Activated CD4-positive, alpha-beta T cell treated with anti-CD3 and anti-CD28 coated beads, Interleukin-2, amount 50 U/mL, for 48 hours (primary cell): ENCODE data around the gene OR6M1.

Experiments
- DNase-seq, 2 experiments: peaks; one replicate each; pipeline ENCODE4 v3.0.0-alpha.2; 2020

OR6M1 gene

DNA sequence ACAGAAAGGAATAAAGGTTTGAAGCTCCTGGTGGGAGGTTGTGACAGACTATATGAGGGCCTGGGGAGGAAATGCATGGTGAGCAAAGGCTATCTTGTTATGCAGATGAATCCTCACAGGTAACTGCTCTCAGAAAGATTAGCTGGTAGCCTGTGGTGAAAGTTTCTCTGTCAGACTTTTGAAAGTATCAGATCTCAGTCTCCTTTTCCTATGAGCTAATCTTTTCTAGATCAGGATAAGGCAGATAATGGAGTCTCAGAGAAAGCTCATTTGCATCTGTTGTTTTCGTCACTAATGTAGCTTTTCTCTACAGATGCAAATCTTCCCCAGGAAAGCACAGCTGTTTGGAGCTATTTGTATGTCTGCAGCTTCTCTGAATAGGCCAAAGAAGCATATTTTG lies 30.9 kb downstream of the OR6M1 start:
- DNase-seq, result no peak

DNA sequence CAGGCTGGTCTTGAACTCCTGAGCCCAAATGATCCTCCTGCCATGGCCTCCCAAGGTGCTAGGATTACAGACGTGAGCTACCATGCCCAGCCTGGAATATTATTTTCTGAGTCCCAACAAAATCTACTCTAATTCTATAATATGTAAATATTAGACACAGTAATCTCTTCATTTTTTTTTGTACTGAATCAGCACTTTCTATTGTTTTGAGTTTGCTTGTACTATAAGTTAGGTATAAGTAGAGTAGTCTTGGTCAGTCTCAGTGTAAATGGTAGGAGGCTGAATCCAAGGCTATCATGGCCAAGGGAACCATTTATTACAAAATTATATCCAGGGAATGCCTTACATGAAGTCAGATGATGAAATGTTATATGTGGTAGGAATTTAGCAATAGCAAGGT lies 32.2 kb downstream of the OR6M1 start:
- no peak for DNase-seq

DNA sequence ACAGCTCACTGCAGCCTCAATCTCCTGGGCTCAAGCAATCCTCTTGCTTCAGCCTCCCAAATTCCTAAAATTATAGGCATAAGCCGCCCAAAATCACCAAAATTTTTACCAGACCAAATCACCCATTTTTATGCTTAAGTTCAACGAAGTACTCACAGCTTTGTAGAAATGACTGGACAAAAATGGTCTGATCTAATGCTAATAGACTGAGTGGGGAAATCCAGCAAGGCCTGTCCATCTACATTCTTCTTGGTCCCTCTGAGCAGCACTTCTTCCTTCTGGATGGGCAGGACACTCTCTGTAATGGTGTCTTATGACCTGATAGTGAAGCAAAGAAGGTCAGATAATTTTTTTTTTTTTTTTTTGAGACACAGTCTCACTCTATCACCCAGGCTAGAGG lies 33.1 kb downstream of the OR6M1 start:
- no peak for DNase-seq

DNA sequence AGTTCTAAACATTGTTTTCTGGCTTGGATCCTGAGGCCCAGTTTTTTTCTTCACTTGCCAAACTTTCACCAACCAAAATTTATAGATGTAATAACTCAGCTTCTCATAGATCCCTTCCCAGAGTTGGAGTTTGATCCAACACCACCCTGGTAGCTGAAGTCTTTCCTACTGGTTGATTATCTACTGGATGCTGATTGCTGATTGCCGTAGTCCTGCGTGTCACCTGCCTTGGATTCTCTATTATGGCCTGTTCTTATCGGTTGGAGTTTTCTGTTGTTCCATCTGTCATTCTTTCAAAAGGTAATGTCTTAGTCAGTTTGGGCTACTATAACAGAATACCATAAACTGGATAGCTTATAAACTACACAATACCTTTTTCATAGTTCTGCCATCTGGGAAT lies 34.5 kb downstream of the OR6M1 start:
- no peak for DNase-seq

DNA sequence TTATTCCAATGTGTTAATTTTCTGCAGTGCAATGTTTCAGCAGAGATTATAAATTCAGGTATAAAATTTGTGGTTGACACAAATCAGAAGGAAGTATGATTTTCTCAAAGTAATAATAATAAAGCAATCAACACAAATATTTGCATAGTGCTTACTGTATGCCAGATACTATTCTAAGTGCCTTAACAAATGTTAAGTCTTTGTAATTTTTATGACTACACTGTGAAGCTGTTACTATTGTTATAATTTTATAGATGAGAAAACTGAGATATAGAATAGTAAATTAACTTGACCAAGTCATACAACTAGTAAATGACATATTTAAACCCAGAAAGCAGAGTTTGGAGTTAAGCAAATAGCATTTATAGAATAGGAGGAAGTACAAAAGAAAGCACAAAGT lies 35.4 kb downstream of the OR6M1 start:
- no peak for DNase-seq

DNA sequence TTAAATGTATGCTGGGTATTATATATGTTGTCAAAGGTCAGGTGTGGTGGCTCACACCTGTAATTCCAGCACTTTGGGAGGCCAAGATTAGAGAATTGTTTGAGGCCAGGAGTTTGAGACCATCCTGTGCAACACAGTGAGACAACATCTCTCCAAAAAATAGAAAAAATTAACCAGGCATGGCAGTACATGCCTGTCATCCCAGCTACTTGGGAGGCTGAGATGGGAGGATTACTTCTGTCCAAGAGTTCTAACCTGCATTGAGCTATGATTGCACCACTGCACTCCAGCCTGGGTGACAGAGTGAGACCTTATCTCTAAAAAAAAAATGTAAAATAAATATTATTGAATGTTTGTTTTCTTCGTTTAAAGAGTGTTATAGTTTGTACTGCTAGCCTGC lies 40.5 kb downstream of the OR6M1 start:
- DNase-seq, result no peak

DNA sequence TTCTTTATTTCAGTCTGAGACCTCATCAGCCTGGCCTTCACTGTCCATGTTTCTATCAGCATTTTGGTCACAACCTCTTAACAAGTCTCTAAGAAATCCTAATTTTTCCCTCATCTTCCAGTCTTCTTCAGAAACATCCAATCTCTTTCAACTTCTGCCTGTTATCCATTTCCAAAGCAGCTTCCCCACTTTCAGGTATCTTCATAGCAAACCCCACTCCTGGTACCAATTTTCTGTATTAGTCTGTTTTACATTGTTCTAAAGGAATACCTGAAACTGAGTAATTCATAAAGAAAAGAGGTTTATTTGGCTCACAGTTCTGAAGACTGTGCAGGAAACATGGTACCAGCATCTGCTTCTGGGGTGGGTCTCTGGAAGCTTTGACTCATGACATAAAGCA lies 43.7 kb downstream of the OR6M1 start:
- no peak for DNase-seq

DNA sequence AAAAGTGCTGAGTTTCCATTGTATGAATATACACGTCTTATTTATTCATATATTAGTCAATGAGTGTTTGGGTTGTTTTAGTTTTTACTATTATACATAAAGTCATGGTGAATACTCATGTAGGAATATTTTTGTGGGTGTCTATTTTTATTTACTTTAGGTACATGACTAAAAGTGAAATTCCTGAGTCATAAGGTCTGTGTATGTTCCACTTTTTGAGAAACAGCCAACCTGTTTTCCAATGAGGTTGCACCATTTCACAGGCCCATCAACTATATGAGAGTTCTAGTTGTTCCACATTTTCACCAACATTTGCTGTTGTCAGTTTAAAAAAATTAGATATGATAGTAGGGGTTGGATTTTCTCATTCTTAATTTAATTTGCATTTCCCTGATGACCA lies 45.3 kb downstream of the OR6M1 start:
- no peak for DNase-seq

DNA sequence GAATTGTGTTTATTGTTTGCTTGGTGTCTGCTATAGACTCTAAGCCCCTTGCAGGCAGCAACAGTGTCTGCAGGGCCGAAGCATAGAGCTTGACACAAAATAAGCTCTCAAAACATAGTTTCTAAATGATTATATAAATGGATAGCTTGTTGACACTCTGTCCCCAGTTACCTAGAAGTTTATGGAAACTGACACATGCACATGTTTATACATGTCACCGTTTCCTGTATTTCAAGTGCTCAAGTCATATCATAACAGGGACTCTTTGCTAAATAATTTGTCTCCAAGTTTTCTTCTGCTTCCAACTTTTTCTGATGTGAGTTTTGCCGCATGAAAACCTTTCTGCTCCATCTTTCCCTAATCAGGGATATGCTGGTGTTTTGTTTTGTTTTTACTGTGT lies 48.2 kb downstream of the OR6M1 start:
- DNase-seq, result no peak

DNA sequence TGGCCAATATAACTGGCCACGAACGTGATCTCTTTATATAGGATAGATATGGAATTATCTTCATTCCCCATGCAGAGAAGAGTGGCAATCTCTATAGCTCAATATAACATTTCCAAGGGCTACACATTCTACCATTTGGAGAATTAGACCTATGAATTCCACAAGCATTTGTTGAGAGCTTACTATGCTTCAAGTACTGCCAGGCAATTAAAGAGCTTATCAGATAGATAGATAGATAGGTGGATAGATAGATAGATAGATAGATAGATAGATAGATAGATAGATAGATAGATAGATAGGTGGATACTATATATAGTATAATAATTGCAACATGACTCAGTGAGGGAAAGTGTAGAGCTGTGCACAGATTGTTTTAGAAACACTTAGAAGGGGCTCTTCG lies 50.3 kb downstream of the OR6M1 start:
- no peak for DNase-seq
